Measurements from ENCODE around the gene IGFLR1.

IGFLR1 gene

DNA sequence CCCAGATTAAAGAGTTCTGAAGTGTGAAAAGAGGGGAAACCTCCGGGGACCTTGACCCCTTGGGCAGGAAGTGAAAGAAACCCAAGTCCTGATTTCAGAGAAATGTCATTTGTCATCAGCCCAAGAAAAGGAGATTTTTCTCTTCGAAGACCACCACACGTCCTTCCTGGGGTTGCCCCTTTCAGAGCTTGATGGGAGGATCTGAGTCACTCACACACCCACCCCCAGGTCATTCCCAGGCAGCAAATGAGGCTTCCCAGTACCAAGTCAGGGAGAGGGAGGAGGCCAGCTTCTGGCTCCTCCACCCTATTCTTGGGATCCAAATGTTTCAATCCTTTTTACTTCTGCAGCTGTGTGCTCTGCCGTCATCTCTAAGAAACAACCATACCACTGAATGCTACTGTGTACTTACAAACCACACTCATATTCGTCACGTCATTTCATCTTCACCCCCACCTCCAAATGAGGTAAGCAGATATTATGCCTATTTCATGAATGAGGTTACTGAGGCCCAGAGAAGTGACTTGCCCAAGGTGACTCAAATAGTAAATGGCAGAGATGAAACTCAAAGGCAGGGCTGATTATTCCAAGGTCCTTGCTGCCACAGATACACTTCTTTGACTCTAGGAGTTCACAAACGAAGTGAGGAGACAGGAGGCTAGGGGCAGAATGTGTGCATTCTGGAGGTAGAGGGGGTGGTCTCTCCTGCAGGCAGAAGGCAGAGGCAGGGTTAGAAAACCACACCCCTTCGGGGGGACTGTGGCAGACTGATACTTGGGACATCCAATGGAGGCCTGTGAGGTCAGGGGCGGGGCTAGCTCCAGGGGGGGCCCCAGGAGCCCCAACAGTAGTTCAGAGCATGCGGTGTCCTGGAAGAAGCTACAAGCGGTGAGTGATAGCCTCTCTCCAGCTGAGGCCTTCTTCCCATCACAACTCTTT lies 29.4 kb downstream of the IGFLR1 start:
- TF ChIP-seq YY1 (IDR thresholded peaks at IDR 0.05; ENCODE audit: low read depth) (no peak), ZBTB7A (IDR thresholded peaks at IDR 0.05; ENCODE audit: low read depth) (no peak), EP300 (IDR thresholded peaks at IDR 0.05; ENCODE audit: borderline replicate concordance) (no peak), TEAD4 (IDR thresholded peaks at IDR 0.05) (no peak), CREB1 (IDR thresholded peaks at IDR 0.05; ENCODE audit: low read depth) (no peak), TCF12 (IDR thresholded peaks at IDR 0.05; ENCODE audit: low read depth) (no peak)

DNA sequence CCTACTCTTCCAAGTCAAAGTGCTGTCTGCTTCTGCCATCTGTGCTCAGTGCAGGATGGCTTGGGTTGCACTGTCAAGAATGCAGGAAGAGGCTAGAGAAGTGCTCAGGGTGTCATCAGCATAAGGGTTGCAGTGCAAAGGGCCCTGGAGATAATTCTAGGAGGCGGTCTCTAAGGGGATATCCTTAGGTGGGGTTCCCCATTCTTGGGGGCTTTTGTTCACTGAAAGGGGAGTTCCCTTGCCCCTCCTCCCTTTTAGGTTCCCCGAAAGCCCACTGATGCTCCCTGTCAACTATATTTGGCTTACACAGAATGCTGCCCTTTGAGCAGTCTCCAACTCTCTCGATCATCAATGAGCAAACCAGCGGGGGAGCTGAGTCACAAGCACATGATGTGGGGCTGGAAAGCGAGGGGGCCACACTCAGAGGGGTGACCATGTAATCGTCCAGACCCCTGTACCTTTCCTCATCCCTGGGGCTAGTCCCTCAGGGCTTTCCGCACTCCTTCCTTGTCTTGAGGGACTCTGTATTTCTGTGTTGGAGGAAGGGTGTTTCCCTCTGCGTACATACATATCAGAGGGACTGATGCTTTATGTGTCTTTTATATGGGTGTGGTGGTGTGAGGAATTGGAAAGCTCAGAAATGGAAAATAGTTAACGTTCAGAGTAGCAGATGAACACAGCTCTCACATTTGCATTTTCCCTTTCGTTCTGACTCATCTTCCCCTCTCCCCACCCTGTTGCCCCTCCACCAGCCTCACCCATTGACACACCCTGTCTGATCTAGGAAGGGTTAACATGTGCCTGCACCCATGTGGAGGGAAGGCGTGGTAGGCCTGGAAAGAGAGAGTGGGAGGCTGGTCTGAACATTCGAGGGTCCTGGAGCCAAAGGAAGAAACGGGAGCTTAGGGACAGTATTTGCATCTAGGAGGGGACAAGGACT lies 31.2 kb downstream of the IGFLR1 start:
- TF ChIP-seq EP300 (IDR thresholded peaks at IDR 0.05; ENCODE audit: borderline replicate concordance) (no peak), CREB1 (IDR thresholded peaks at IDR 0.05; ENCODE audit: low read depth) (no peak), TCF12 (IDR thresholded peaks at IDR 0.05; ENCODE audit: low read depth) (no peak), CEBPB (IDR thresholded peaks at IDR 0.05) (no peak), YY1 (IDR thresholded peaks at IDR 0.05; ENCODE audit: low read depth) (no peak)
- TF ChIP-seq, protein P1, sequence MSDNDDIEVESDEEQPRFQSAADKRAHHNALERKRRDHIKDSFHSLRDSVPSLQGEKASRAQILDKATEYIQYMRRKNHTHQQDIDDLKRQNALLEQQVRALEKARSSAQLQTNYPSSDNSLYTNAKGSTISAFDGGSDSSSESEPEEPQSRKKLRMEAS (IDR thresholded peaks at IDR 0.05) = no peak

DNA sequence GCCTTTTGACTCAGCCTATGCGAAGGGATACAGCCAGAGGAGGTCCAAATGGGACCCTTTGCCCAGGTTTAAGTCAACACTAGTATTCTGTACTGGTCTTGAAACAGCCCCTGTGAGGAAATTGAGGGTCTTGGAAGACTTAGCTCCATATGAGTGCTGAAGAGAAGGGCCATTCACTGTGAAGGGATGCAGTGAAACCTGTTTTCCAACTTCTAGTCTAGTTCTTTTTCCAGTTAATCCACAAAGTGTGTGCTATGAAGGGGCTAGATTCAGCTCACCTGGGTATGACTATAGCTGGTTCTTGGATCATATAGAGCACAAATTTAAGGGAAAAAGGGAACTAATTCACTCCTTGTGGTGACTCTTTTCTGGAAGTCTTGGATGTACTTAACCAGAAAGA lies 33.9 kb downstream of the IGFLR1 start:
- TF ChIP-seq CEBPB (IDR thresholded peaks at IDR 0.05) (no peak), RAD21 (IDR thresholded peaks at IDR 0.05; ENCODE audit: low read depth) (no peak), FOXM1 (IDR thresholded peaks at IDR 0.05; ENCODE audit: borderline replicate concordance, low read depth) (no peak), TEAD4 (IDR thresholded peaks at IDR 0.05) (no peak), EGR1 (IDR thresholded peaks at IDR 0.05) (no peak), YY1 (IDR thresholded peaks at IDR 0.05; ENCODE audit: low read depth) (no peak), ZBTB7A (IDR thresholded peaks at IDR 0.05; ENCODE audit: low read depth) (no peak), NFIC (IDR thresholded peaks at IDR 0.05) (no peak), TAF1 (IDR thresholded peaks at IDR 0.05; ENCODE audit: low read depth) (no peak)
- TF ChIP-seq, protein P2, sequence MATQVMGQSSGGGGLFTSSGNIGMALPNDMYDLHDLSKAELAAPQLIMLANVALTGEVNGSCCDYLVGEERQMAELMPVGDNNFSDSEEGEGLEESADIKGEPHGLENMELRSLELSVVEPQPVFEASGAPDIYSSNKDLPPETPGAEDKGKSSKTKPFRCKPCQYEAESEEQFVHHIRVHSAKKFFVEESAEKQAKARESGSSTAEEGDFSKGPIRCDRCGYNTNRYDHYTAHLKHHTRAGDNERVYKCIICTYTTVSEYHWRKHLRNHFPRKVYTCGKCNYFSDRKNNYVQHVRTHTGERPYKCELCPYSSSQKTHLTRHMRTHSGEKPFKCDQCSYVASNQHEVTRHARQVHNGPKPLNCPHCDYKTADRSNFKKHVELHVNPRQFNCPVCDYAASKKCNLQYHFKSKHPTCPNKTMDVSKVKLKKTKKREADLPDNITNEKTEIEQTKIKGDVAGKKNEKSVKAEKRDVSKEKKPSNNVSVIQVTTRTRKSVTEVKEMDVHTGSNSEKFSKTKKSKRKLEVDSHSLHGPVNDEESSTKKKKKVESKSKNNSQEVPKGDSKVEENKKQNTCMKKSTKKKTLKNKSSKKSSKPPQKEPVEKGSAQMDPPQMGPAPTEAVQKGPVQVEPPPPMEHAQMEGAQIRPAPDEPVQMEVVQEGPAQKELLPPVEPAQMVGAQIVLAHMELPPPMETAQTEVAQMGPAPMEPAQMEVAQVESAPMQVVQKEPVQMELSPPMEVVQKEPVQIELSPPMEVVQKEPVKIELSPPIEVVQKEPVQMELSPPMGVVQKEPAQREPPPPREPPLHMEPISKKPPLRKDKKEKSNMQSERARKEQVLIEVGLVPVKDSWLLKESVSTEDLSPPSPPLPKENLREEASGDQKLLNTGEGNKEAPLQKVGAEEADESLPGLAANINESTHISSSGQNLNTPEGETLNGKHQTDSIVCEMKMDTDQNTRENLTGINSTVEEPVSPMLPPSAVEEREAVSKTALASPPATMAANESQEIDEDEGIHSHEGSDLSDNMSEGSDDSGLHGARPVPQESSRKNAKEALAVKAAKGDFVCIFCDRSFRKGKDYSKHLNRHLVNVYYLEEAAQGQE (IDR thresholded peaks at IDR 0.05; ENCODE audit: low read depth) = no peak
- TF ChIP-seq, protein P3, sequence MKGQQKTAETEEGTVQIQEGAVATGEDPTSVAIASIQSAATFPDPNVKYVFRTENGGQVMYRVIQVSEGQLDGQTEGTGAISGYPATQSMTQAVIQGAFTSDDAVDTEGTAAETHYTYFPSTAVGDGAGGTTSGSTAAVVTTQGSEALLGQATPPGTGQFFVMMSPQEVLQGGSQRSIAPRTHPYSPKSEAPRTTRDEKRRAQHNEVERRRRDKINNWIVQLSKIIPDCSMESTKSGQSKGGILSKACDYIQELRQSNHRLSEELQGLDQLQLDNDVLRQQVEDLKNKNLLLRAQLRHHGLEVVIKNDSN (IDR thresholded peaks at IDR 0.05) = no peak
- TF ChIP-seq, protein P1 (IDR thresholded peaks at IDR 0.05) = no peak

DNA sequence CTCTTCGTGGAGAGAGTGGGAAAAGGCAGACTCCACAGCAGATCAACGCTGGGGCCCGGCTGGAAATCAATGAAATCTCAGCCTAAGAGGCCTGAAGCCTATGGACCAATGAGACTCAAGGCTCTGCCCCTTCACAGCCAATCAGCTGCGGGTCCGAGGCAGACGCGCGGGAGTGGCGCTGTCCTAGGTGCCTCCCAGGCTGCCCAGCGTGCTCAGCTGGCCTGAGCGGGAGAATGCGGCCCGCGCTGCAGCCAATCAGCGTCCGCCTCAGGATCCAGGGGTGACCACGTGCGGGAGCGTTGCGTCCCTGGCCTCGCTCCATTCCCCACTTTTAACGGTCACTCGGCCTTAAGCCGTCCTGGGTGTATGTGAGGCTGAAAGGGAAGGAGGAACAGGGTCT lies 38.0 kb downstream of the IGFLR1 start, which contains the start of gene ZBTB32:
Gene ZBTB32 (plus strand): TSS at position 341 of the 400 bp plus-strand sequence. CDS start 10,069 bp downstream, outside the sequence.
- no peak for TF ChIP-seq ZBTB7A (IDR thresholded peaks at IDR 0.05; ENCODE audit: low read depth)
- TF ChIP-seq, protein P2 (IDR thresholded peaks at IDR 0.05; ENCODE audit: low read depth) = peak; percentile 91
- no peak for TF ChIP-seq RAD21 (IDR thresholded peaks at IDR 0.05; ENCODE audit: low read depth)
- peak; percentile 33; the same call in 1 of the 2 replicates for TF ChIP-seq TEAD4 (IDR thresholded peaks at IDR 0.05)
- no peak for TF ChIP-seq FOXM1 (IDR thresholded peaks at IDR 0.05; ENCODE audit: borderline replicate concordance, low read depth)
- TF ChIP-seq, protein P1 (IDR thresholded peaks at IDR 0.05) = peak; percentile 100
- no peak for TF ChIP-seq EP300 (IDR thresholded peaks at IDR 0.05; ENCODE audit: borderline replicate concordance)
- 0 out of 2 replicates have a peak, but pooled peaks have one; percentile 25 for TF ChIP-seq TCF12 (IDR thresholded peaks at IDR 0.05; ENCODE audit: low read depth)
- TF ChIP-seq TAF1 (IDR thresholded peaks at IDR 0.05; ENCODE audit: low read depth) = no peak
- 0 out of 2 replicates have a peak, but pooled peaks have one; percentile 16 for TF ChIP-seq CREB1 (IDR thresholded peaks at IDR 0.05; ENCODE audit: low read depth)
- TF ChIP-seq, protein P3 (IDR thresholded peaks at IDR 0.05) = peak; percentile 84
